Heart left ventricle (tissue), 13 donors: Measurements from ENCODE around the gene ITPR2.

Experiments
- CTCF ChIP-seq, 12 donors: fragments of 200-600 bp; sonication (generic) in 4 of 12; IDR thresholded peaks; one replicate each; pipeline versions ENCODE4 v1.5.0 to v1.8.0; 2018 to 2022; ENCODE audit warnings: antibody characterized with exemption in 12 of 12, mild to moderate bottlenecking in 5 of 12
- POLR2A ChIP-seq, 2 donors: fragments of 450-650 bp; IDR thresholded peaks; one replicate each; pipeline ENCODE4 v1.6.1; 2017; ENCODE audit warnings: antibody characterized with exemption in 2 of 2, mild to moderate bottlenecking in 2 of 2, moderate library complexity in 2 of 2
- donor health status: ischemic (EF 13 %, LVEDD 7.1; RV severe dilation, severe dysfunction).
- donor health status: DM: no; HTN: yes; CAD: no.
- donor health status: DM: no; HTN: no; CAD: no.
- donor health status: ischemic (EF 25% LVEDD 6.9; RV normal size, moderate dysfunction).
- donor health status: ischemic (EF 25% LVEDD 5.7; RV mildly dilated, moderate dysfunction).
- donor health status: ischemic (EF 35%, LVEDD 5.7; RV mildly dilated, moderate dysfunction).
- donor health status: nonischemic (EF 11% LVEDD 7.7; RV severe dilation, severe dysfunction).
- donor health status: DM: yes; HTN: yes; CAD: no.
- donor health status: PGD.
- donor health status: ischemic (EF 29% LVEDD 5.4; RV normal size, mild dysfunction).
- donor health status: nonischemic (EF 23%, LVEDD 6.1; RV moderate dilation, normal function).

DNA sequence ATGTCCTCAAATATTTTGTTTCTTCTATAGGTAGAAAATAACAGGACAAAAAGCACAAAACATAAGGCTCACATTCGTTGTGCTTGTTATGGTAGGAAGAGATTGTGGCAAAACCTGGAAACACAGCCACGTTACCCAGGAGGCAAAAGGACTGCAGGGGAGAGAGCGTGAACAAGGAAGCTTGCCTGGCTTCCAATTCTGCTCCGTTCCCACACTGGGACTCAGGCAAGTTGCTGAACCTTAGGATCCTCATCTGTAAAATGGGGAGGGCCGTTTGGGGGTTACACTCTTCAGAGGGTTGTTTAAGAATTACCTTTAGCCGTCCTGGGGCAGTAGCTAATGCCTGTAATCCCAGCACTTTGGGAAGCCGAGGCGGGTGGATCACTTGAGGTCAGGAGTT, 432.4 kb downstream of the ITPR2 start:
- no peak for TF ChIP-seq CTCF (IDR thresholded peaks at IDR 0.05)
- TF ChIP-seq POLR2A (IDR thresholded peaks at IDR 0.05) = no peak
